Endothelial cell of umbilical vein (primary cell): ENCODE data around the gene SNAPC2. TPM values are rescaled to one million over a fixed set of nuclear protein-coding genes. Genes with fewer than 3 reads are reported as not detected.

Experiments
- BruUV-seq: library from RNA; stranded (reverse); fragments of 400-500 nt; replicated peaks from 2 replicates; lab custom pipeline; 2021; lab: Mats Ljungman, UMichigan
- CTCF ChIA-PET: fragments of 300-600, 350-600 bp; sonication (Branson Sonifier 250); formaldehyde crosslinking; loops from one replicate; lab custom pipeline; 2021; ENCODE audit warnings: antibody characterized with exemption, inconsistent platforms; lab: Charles Lee
- POLR2A ChIA-PET: fragments of 300-600, 350-600 bp; sonication (Branson Sonifier 250); formaldehyde crosslinking; loops from one replicate; lab custom pipeline; 2021; ENCODE audit warnings: antibody characterized with exemption, inconsistent platforms; lab: Charles Lee
- DNase-seq: peaks from one replicate; pipeline ENCODE4 v3.0.0-alpha.2; 2011; ENCODE audit warnings: low read depth, low spot score
- FAIRE-seq: peaks from 2 replicates; lab custom pipeline; 2011; peaks lifted over from hg19 to GRCh38; lab: Jason Lieb, UNC
- H2AFZ ChIP-seq: 2 replicates; pipeline ENCODE4 v1.6.0; 2012; ENCODE audit warnings: low read depth, low read length, control low read depth, inconsistent platforms
- H3K27ac ChIP-seq: 2 replicates; pipeline ENCODE4 v1.5.1; 2011; ENCODE audit warnings: low read depth, mild to moderate bottlenecking, control low read depth, low read length, moderate library complexity; ENCODE audit not compliant: insufficient read depth
- H3K27me3 ChIP-seq, 2 experiments: 2 replicates each; pipeline versions ENCODE4 v1.6.0 to v1.6.1; 2011; ENCODE audit warnings: low read length in 2 of 2, mixed read lengths in 1 of 2; ENCODE audit not compliant: control insufficient read depth in 2 of 2, insufficient read depth in 2 of 2
- H3K36me3 ChIP-seq, 2 experiments: 2 replicates in 1 of 2; 3 replicates in 1 of 2; pipeline ENCODE4 v1.5.1; 2011; ENCODE audit warnings: low read length in 2 of 2, mild to moderate bottlenecking in 1 of 2, moderate library complexity in 1 of 2; ENCODE audit not compliant: control insufficient read depth in 2 of 2, insufficient read depth in 2 of 2; ENCODE audit errors: extremely low read depth in 1 of 2
- H3K4me1 ChIP-seq: 3 replicates; pipeline ENCODE4 v1.5.1; 2011; ENCODE audit warnings: mild to moderate bottlenecking, low read length; ENCODE audit not compliant: control insufficient read depth, insufficient read depth; ENCODE audit errors: extremely low read depth
- H3K4me2 ChIP-seq: 2 replicates; pipeline ENCODE4 v1.6.1; 2011; ENCODE audit warnings: low read length, control low read depth, mixed read lengths; ENCODE audit not compliant: insufficient read depth
- H3K4me3 ChIP-seq, 3 experiments: fragments of 200-600 bp in 1 of 3; sonication (generic), shearing (Covaris generic) in 1 of 3; replicated peaks in 1 of 3; 2 replicates each; pipeline ENCODE4 v1.5.1; 2011 to 2016; ENCODE audit warnings: control low read depth in 3 of 3, low read length in 3 of 3, mild to moderate bottlenecking in 2 of 3, inconsistent platforms in 1 of 3, low read depth in 1 of 3, moderate library complexity in 1 of 3; ENCODE audit not compliant: insufficient read depth in 1 of 3
- H3K79me2 ChIP-seq: 2 replicates; pipeline ENCODE4 v1.6.0; 2012; ENCODE audit warnings: low read length, inconsistent platforms; ENCODE audit not compliant: control insufficient read depth, insufficient read depth
- H3K9ac ChIP-seq: replicated peaks from 2 replicates; pipeline ENCODE3; 2011; ENCODE audit warnings: low read length, control low read depth; ENCODE audit not compliant: insufficient read depth; ENCODE audit errors: extremely low read depth
- H3K9me1 ChIP-seq: replicated peaks from 3 replicates; pipeline ENCODE4 v1.6.0; 2011; ENCODE audit warnings: mild to moderate bottlenecking, low read length; ENCODE audit not compliant: control insufficient read depth, insufficient read depth; ENCODE audit errors: extremely low read depth
- H3K9me3 ChIP-seq: replicated peaks from 2 replicates; pipeline ENCODE4 v1.5.1; 2012; ENCODE audit warnings: low read length, inconsistent platforms; ENCODE audit not compliant: control insufficient read depth, insufficient read depth
- H4K20me1 ChIP-seq: replicated peaks from 2 replicates; pipeline ENCODE3; 2011; ENCODE audit warnings: mild to moderate bottlenecking, low read length; ENCODE audit not compliant: control insufficient read depth, insufficient read depth; ENCODE audit errors: extremely low read depth
- CTCF ChIP-seq, 2 donors: IDR thresholded peaks; 1 replicate in 1 of 2; 2 replicates in 1 of 2; pipeline ENCODE4 v1.5.1; 2011; ENCODE audit warnings: low read length in 2 of 2, mild to moderate bottlenecking in 2 of 2, moderate library complexity in 2 of 2, control low read depth in 1 of 2, inconsistent platforms in 1 of 2, low read depth in 1 of 2; ENCODE audit not compliant: insufficient read depth in 1 of 2; ENCODE audit errors: extremely low read depth in 1 of 2
- EZH2 ChIP-seq: IDR thresholded peaks from 2 replicates; pipeline ENCODE4 v1.6.1; 2012; ENCODE audit warnings: borderline replicate concordance, low read depth, mild to moderate bottlenecking, moderate library complexity, low read length, inconsistent platforms; ENCODE audit not compliant: severe bottlenecking
- FOS ChIP-seq: IDR thresholded peaks from 2 replicates; pipeline ENCODE4 v1.6.1; 2011; ENCODE audit warnings: mild to moderate bottlenecking, low read length, moderate library complexity, borderline replicate concordance; ENCODE audit not compliant: insufficient read depth
- GATA2 ChIP-seq: IDR thresholded peaks from 2 replicates; pipeline ENCODE4 v1.7.0; 2011; ENCODE audit warnings: low read depth, mild to moderate bottlenecking, moderate library complexity, mixed read lengths, low read length; ENCODE audit not compliant: insufficient read length, insufficient read depth
- JUN ChIP-seq: IDR thresholded peaks from 2 replicates; pipeline ENCODE4 v1.6.1; 2011; ENCODE audit warnings: borderline replicate concordance, low read depth; ENCODE audit not compliant: insufficient read length, insufficient read depth
- MAX ChIP-seq: IDR thresholded peaks from 2 replicates; pipeline ENCODE4 v1.6.1; 2011; ENCODE audit not compliant: insufficient read depth, insufficient read length
- MYC ChIP-seq: IDR thresholded peaks from one replicate; pipeline ENCODE4 v1.6.1; 2011; ENCODE audit warnings: mild to moderate bottlenecking, low read depth, low read length
- POLR2A ChIP-seq: IDR thresholded peaks from 2 replicates; pipeline ENCODE4 v1.6.1; 2012; ENCODE audit warnings: low read depth, mild to moderate bottlenecking, control low read depth, low read length
- POLR2AphosphoS5 ChIP-seq: IDR thresholded peaks from 2 replicates; pipeline ENCODE4 v1.6.1; 2012; ENCODE audit warnings: low read depth, mild to moderate bottlenecking, control low read depth, low read length, moderate library complexity; ENCODE audit not compliant: insufficient read depth
- dilution Hi-C: fragments of 300-500 bp; cut with MboI; formaldehyde crosslinking; loops from one replicate; pipeline ENCODE4 v1.15.0; 2019; ENCODE audit warnings: low sequenced_read_pairs; ENCODE audit not compliant: extremely low pct_ligation_motif_present
- intact Hi-C: fragments of 100-400 bp; cut with micrococcal nuclease; formaldehyde crosslinking; loops from one replicate; pipeline ENCODE4 v1.10.0; 2022
- polyA plus RNA-seq, 4 experiments: library from polyadenylated mRNA; depleted of rRNA in 3 of 4; stranded (reverse) in 3 of 4; unstranded in 1 of 4; fragments of >200 nt; gene quantifications; 2 replicates each; pipeline versions ENCODE4 v1.2.1 to v1.2.3, GENCODE V29; 2011 to 2012; ENCODE audit warnings: missing spikeins in 1 of 4
- total RNA-seq: library from RNA; stranded (reverse); gene quantifications from 2 replicates; pipeline ENCODE4 v1.2.3, GENCODE V29; 2021

The SNAPC2 gene
- total and polyA plus RNA-seq, 2 donors (not counting 3 experiments of a cell fraction or from before 2014, with no cell fraction given) = 23.7 to 25.8 TPM

GRCh38 chr19:7872306-7873204, 47.6 kb upstream of the SNAPC2 start:
- intact Hi-C loops = loop anchor here (5.0 kb wide), 1 partner anchor 40 kb away; the partner anchor contains the start of gene EVI5L
- no peaks in the 10 kb centered on the region for H3K9me3 ChIP-seq
- no peaks in the 10 kb centered on the region for H3K79me2 ChIP-seq
- no peak overlapping the region for H3K9ac ChIP-seq
- no peak overlapping the region for H3K4me3 ChIP-seq
- no peaks in the 10 kb centered on the region for H4K20me1 ChIP-seq
- no peak overlapping the region for H3K27ac ChIP-seq
- no peaks in the 10 kb centered on the region for H3K9me1 ChIP-seq
- no peak overlapping the region for H3K4me2 ChIP-seq
- POLR2A ChIA-PET = no interaction called here
- peaks cover 7% of the 10 kb centered on the region for H3K4me1 ChIP-seq
- no peak for FAIRE-seq
- H2AFZ ChIP-seq = no peak overlapping the region
- no TSS peak for BruUV-seq
- no peak for DNase-seq
- CTCF ChIA-PET = interaction anchor here (1.0 kb wide), 1 partner anchor 11 kb away, joined by 5 read pairs; no protein-coding TSS in a partner anchor
- dilution Hi-C loops = no loop called here
- peaks cover 11 to 25% of the 10 kb centered on the region in 2 experiments for H3K27me3 ChIP-seq
- no peaks in the 10 kb centered on the region for H3K36me3 ChIP-seq
- TF ChIP-seq MYC = no peak
- TF ChIP-seq CTCF (IDR thresholded peaks at IDR 0.05; ENCODE audit: extremely low read depth in 1 of 2, insufficient read depth in 1 of 2, low read depth in 1 of 2, low read length in 2 of 2) = no peak
- TF ChIP-seq FOS = no peak
- TF ChIP-seq EZH2 = no peak
- TF ChIP-seq POLR2A = no peak
- TF ChIP-seq JUN = no peak
- TF ChIP-seq GATA2 = no peak
- TF ChIP-seq POLR2AphosphoS5 = no peak
- TF ChIP-seq MAX = no peak
